Gastrocnemius medialis (tissue), 4 donors: Measurements from ENCODE around the gene HOXC13. TPM values are rescaled to one million over a fixed set of nuclear protein-coding genes. Genes with fewer than 3 reads are reported as not detected.

ENCODE experiments used
- ATAC-seq, 2 donors: fragments of 150-250 bp; one replicate each; pipeline ENCODE4 v1.9.1; 2016
- DNase-seq, 2 donors: peaks; one replicate each; pipeline ENCODE4 v3.0.0-alpha.2; 2019
- H3K27ac ChIP-seq, 4 donors: fragments of 200-600 bp; sonication (generic); 1 replicate in 1 of 4; 2 replicates in 3 of 4; pipeline ENCODE4 v1.5.1; 2016 to 2018; ENCODE audit warnings: mild to moderate bottlenecking in 2 of 4, moderate library complexity in 1 of 4
- H3K27me3 ChIP-seq, 3 donors: fragments of 200-600 bp; sonication (generic) in 2 of 3; 1 replicate in 1 of 3; 2 replicates in 2 of 3; pipeline versions ENCODE4 v1.5.1 to v1.6.0; 2016 to 2019; ENCODE audit warnings: mild to moderate bottlenecking in 1 of 3, moderate library complexity in 1 of 3
- H3K36me3 ChIP-seq, 2 donors: fragments of 200-600 bp; sonication (generic) in 1 of 2; one replicate each; pipeline ENCODE4 v1.5.1; 2017 to 2018
- H3K4me1 ChIP-seq, 2 donors: fragments of 200-600 bp; sonication (generic) in 1 of 2; one replicate each; pipeline ENCODE4 v1.5.1; 2016 to 2017; ENCODE audit warnings: mild to moderate bottlenecking in 2 of 2
- H3K4me3 ChIP-seq, 4 donors: fragments of 200-600 bp; sonication (generic) in 3 of 4; 1 replicate in 1 of 4; 2 replicates in 3 of 4; pipeline ENCODE4 v1.5.1; 2016 to 2019; ENCODE audit warnings: mild to moderate bottlenecking in 2 of 4
- H3K9me3 ChIP-seq, 3 donors: fragments of 200-600 bp; sonication (generic) in 2 of 3; 1 replicate in 1 of 3; 2 replicates in 2 of 3; pipeline ENCODE4 v1.5.1; 2016 to 2019
- POLR2A ChIP-seq, 2 donors: fragments of 450-650 bp; IDR thresholded peaks; one replicate each; pipeline ENCODE4 v1.6.1; 2017; ENCODE audit warnings: antibody characterized with exemption in 2 of 2, mild to moderate bottlenecking in 2 of 2, moderate library complexity in 2 of 2
- in situ Hi-C, 4 donors: fragments of 200-750 bp; cut with MboI; loops; one replicate each; pipeline versions ENCODE4 v1.15.0 to v1.8.0; 2017; ENCODE audit warnings: low sequenced_read_pairs in 4 of 4
- intact Hi-C: fragments of 100-400 bp; cut with DNase I; formaldehyde crosslinking; loops from one replicate; pipeline ENCODE4 v1.15.1; 2023; ENCODE audit warnings: low total_unique reads
- total RNA-seq, 4 donors: library from RNA; depleted of rRNA; stranded (reverse); fragments of >200 nt; gene quantifications; one replicate each; pipeline versions ENCODE4 v1.1.0 to v1.2.3, GENCODE V29; 2016
- TF ChIP-seq, protein P1 (sequence below), 5 experiments: fragments of 450-650 bp in 3 of 5; fragments of 200-600 bp in 2 of 5; sonication (generic) in 2 of 5; IDR thresholded peaks in 4 of 5; conservative IDR thresholded peaks in 1 of 5; 1 replicate in 4 of 5; 2 replicates in 1 of 5; pipeline ENCODE4 v1.5.1; 2016 to 2019; ENCODE audit warnings: antibody characterized with exemption in 5 of 5, mild to moderate bottlenecking in 3 of 5, moderate library complexity in 3 of 5

Gene HOXC13
- total RNA-seq, 4 donors from 2014 or later: 0.10 to 0.33 TPM; not detected in 2

DNA sequence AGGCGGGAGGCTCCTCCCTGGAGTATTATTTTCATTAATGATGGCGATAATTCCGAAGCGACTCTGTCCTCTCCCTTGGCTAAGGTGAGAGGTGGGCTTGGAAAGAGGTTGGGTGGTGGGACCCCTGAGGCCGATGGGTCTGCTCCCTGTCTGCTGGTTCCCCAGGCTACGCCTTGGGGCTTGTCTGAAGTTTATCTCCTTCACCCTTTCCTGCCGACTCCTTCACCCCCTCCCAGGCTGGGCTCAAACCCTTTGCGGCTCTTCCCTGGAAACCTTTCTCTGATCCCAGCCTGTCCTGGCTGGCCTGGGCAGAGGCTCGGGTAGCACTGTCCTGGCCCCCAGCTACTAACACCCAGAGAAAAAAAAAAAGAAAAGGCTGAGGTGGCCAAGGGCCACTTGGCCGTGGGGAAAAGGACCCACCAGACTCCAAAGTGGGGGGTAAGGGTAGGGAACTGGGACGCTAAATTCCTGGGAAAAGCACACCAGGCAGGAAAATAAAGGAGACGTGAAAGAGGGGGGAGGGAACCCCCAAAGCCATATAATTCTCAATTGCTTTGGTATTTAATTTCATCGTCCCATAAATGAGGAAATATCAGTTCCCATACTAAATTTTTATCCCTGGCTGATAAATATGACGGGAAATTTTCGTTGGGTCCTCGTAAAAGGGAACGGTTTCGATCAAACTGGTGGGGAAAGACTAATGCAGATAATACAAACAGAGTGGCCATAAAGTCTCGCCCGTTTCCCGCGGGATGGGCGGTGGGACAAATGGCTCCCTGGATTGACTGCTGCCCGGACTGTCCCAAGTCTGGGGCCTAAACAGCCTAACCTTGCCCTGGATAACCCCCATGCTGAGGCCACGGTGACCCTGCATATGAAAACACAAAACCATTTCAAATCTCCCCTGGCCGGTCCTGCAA is 44.3 kb downstream of the HOXC13 start:
- peaks cover 6 to 55% (median 20%) of the 10 kb centered on the region in 3 donors for H3K27me3 ChIP-seq
- H3K27ac ChIP-seq: peak overlapping the region; percentile 94 to 100 (median 98)

DNA sequence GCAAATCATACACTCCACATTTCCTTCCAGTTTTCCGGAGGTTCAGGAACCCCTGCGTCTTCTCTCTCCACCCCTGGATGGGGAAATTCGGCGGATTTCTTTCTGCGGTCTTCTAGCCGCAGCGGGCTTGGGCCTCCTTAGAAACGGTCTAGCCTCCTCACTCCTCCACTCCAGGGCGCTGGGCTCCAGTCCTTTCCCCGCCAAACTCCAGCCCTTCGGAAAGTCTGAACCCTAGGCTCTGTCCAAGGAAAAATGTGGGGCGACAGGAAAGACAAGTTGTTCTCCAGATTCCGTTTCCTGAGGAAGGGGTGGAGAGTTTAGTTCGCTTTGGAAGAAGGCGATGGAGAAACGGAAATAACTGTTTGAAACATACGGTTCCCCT is 44.9 kb downstream of the HOXC13 start:
- Histone ChIP-seq H3K9me3 (no peaks in the 10 kb centered on the region), H3K27ac (peak overlapping the region; percentile 94 to 100 (median 98)), H3K4me3 (peak overlapping the region; percentile 59 to 85 (median 82)), H3K4me1 (peaks cover 19 to 28% of the 10 kb centered on the region in 2 donors), H3K36me3 (no peaks in the 10 kb centered on the region), H3K27me3 (peaks cover 4 to 51% (median 13%) of the 10 kb centered on the region in 3 donors)
- intact Hi-C loops: no loop called here
- in situ Hi-C loops: loop anchor here (10.0 to 25.0 kb wide), 4 partner anchors 221 to 1729 kb away; partner anchors contain the start of genes GPR84 (in 2 of the 4), BLOC1S1 (in 1 of the 4), ITGA7 (in 1 of the 4) and RDH5 (in 1 of the 4)
- ATAC-seq (no peak), DNase-seq (no peak)
- TF ChIP-seq, protein P1, sequence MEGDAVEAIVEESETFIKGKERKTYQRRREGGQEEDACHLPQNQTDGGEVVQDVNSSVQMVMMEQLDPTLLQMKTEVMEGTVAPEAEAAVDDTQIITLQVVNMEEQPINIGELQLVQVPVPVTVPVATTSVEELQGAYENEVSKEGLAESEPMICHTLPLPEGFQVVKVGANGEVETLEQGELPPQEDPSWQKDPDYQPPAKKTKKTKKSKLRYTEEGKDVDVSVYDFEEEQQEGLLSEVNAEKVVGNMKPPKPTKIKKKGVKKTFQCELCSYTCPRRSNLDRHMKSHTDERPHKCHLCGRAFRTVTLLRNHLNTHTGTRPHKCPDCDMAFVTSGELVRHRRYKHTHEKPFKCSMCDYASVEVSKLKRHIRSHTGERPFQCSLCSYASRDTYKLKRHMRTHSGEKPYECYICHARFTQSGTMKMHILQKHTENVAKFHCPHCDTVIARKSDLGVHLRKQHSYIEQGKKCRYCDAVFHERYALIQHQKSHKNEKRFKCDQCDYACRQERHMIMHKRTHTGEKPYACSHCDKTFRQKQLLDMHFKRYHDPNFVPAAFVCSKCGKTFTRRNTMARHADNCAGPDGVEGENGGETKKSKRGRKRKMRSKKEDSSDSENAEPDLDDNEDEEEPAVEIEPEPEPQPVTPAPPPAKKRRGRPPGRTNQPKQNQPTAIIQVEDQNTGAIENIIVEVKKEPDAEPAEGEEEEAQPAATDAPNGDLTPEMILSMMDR (IDR thresholded peaks at IDR 0.05 in 4 of 5, conservative IDR thresholded peaks at IDR 0.05 in 1 of 5): no peak
- no peak for TF ChIP-seq POLR2A (IDR thresholded peaks at IDR 0.05)

More for the DNA sequence above, 44.3 kb downstream of the HOXC13 start:
- no peak for ATAC-seq
- Histone ChIP-seq H3K4me3 (peak overlapping the region; percentile 59 to 85 (median 82)), H3K36me3 (no peaks in the 10 kb centered on the region), H3K9me3 (no peaks in the 10 kb centered on the region), H3K4me1 (peaks cover 12 to 28% of the 10 kb centered on the region in 2 donors)
- no peak for DNase-seq
- TF ChIP-seq, protein P1 (IDR thresholded peaks at IDR 0.05 in 4 of 5, conservative IDR thresholded peaks at IDR 0.05 in 1 of 5): no peak
- intact Hi-C loops (no loop called here), in situ Hi-C loops (loop anchor here (10.0 to 25.0 kb wide), 4 partner anchors 222 to 1729 kb away; partner anchors contain the start of genes GPR84 (in 2 of the 4), BLOC1S1 (in 1 of the 4), ITGA7 (in 1 of the 4) and RDH5 (in 1 of the 4))

DNA sequence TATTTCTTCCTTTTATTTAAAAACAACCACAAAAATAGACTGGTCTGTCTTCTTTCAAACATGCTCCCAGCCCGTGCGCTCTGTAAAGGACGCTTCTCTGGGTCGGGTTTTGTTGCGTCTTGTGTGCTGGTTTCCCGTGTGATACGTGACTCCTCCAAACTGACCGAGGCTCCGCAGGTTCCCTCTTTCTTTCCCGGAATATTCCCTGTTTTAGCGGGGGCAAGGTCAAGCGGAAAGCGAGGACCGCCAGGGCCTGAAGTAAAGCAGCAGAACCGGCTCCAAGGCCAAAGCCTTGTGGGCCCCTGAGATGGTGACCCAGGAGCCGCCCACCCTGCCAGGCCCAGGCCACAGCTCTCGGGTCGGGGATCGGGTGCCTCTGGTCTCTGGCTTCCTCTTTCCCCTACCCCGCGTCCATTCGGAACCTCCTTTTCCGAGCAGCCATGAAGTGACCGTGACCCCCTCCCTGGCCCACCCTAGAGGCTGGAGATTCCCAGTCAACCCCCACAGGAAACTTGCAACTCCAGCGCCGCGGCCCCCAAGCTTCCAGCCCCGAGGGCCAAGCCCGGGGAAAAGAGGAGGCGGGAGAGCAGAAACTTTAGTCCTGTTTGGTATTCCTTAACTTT is 45.4 kb downstream of the HOXC13 start:
- H3K36me3 ChIP-seq: no peaks in the 10 kb centered on the region
- H3K9me3 ChIP-seq: no peaks in the 10 kb centered on the region
- H3K4me1 ChIP-seq: peaks cover 24 to 31% of the 10 kb centered on the region in 2 donors
- no peak for ATAC-seq
- TF ChIP-seq, protein P1 (IDR thresholded peaks at IDR 0.05 in 4 of 5, conservative IDR thresholded peaks at IDR 0.05 in 1 of 5): peak in 1 of 5 experiments; percentile 13
- TF ChIP-seq POLR2A (IDR thresholded peaks at IDR 0.05): no peak
- intact Hi-C loops (loop anchor here (1.0 to 2.0 kb wide), 2 partner anchors 217 to 375 kb away; no protein-coding TSS in a partner anchor), in situ Hi-C loops (loop anchor here (10.0 to 25.0 kb wide), 4 partner anchors 221 to 1728 kb away; partner anchors contain the start of genes GPR84 (in 2 of the 4), BLOC1S1 (in 1 of the 4), ITGA7 (in 1 of the 4) and RDH5 (in 1 of the 4))
- H3K27me3 ChIP-seq: peaks cover 0 to 46% (median 8%) of the 10 kb centered on the region in 3 donors
- peak overlapping the region; percentile 94 to 100 (median 98) for H3K27ac ChIP-seq
- no peak for DNase-seq
- peak overlapping the region; percentile 59 to 85 (median 82) for H3K4me3 ChIP-seq

DNA sequence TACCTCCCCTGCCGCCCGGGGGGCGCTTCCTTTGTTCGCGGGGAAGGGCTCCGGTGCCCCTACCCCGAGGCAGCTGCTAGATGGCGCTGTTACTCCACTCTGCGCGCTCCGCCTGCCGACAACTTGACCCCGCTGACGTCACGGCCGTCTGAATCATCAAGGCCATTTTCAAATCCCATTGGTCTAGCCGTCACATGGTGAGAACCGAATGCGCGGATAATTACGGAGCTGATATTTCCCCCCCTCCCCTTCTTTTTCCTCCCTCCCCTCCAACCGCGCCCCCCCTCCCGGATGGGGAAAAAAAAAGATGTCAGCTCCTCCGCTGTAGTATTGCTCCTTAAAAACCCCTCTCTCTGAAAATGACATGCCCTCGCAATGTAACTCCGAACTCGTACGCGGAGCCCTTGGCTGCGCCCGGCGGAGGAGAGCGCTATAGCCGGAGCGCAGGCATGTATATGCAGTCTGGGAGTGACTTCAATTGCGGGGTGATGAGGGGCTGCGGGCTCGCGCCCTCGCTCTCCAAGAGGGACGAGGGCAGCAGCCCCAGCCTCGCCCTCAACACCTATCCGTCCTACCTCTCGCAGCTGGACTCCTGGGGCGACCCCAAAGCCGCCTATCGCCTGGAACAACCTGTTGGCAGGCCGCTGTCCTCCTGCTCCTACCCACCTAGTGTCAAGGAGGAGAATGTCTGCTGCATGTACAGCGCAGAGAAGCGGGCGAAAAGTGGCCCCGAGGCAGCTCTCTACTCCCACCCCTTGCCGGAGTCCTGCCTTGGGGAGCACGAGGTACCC is 46.5 kb downstream of the HOXC13 start, which contains the start of gene HOXC10:
Gene HOXC10 (plus strand): TSS at position 246 of the 791 bp plus-strand sequence. CDS start 114 bp downstream, at position 360.
- Histone ChIP-seq H3K4me1 (peaks cover 32 to 41% of the 10 kb centered on the region in 2 donors), H3K9me3 (no peaks in the 10 kb centered on the region), H3K4me3 (peak within 1 kb of the TSS; percentile 68 to 85 (median 82)), H3K27me3 (peaks cover 0 to 38% (median 0%) of the 10 kb centered on the region in 3 donors), H3K36me3 (no peaks in the 10 kb centered on the region), H3K27ac (peak within 1 kb of the TSS; percentile 94 to 100 (median 98))
- DNase-seq: peak; percentile 97
- TF ChIP-seq, protein P1 (IDR thresholded peaks at IDR 0.05 in 4 of 5, conservative IDR thresholded peaks at IDR 0.05 in 1 of 5): peak; percentile 64 to 92 (median 82)
- TF ChIP-seq POLR2A (IDR thresholded peaks at IDR 0.05): peak; percentile 45 to 49
- peak; percentile 81 to 85 for ATAC-seq
- in situ Hi-C loops: loop anchor here (10.0 to 25.0 kb wide), 4 partner anchors 220 to 1727 kb away; partner anchors contain the start of genes GPR84 (in 2 of the 4), BLOC1S1 (in 1 of the 4), ITGA7 (in 1 of the 4) and RDH5 (in 1 of the 4)
- intact Hi-C loops: loop anchor here (1.0 to 5.0 kb wide), 3 partner anchors 216 to 374 kb away; partner anchors contain the start of genes CBX5 and HNRNPA1
